Measurements from ENCODE around the gene GDAP2. TPM values are rescaled to one million over a fixed set of nuclear protein-coding genes. Genes with fewer than 3 reads are reported as not detected.

The GDAP2 gene
- total and polyA plus RNA-seq, 7 donors = 5.5 to 33.8 (median 19.6) TPM

- Histone ChIP-seq H3K27ac (no peak overlapping the region), H3K9me3 (peaks cover 0 to 3% (median 0%) of the 10 kb centered on the region in 4 donors), H3K4me3 (no peak overlapping the region), H3K27me3 (no peaks in the 10 kb centered on the region), H3K4me1 (no peaks in the 10 kb centered on the region), H3K36me3 (peaks cover 0 to 3% (median 0%) of the 10 kb centered on the region in 4 donors)
- 97 to 100% methylated on average over 1 of the region's 1 CpG for WGBS, 2 donors
- no peak for DNase-seq
- no peak for TF ChIP-seq EP300 (IDR thresholded peaks at IDR 0.05)
- TF ChIP-seq POLR2A (IDR thresholded peaks at IDR 0.05) = no peak
- TF ChIP-seq POLR2AphosphoS5 (IDR thresholded peaks at IDR 0.05) = no peak
- TF ChIP-seq CTCF (IDR thresholded peaks at IDR 0.05) = no peak
- intact Hi-C loops (cut with DNase I) = no loop called here
Observed at GRCh38 chr1:117843791-117844190, 85.6 kb downstream of the GDAP2 start.

GRCh38 chr1:117842408-117843170, 86.8 kb downstream of the GDAP2 start:
- WGBS, 2 donors = 81 to 83% methylated on average over 3 of the region's 3 CpGs
- Histone ChIP-seq H3K4me3 (no peak overlapping the region), H3K4me1 (no peaks in the 10 kb centered on the region), H3K27ac (no peak overlapping the region), H3K27me3 (no peaks in the 10 kb centered on the region), H3K36me3 (peaks cover 0 to 3% (median 0%) of the 10 kb centered on the region in 4 donors), H3K9me3 (peaks cover 0 to 3% (median 0%) of the 10 kb centered on the region in 4 donors)
- intact Hi-C loops (cut with DNase I) = no loop called here
- TF ChIP-seq POLR2A (IDR thresholded peaks at IDR 0.05) (no peak), POLR2AphosphoS5 (IDR thresholded peaks at IDR 0.05) (no peak), EP300 (IDR thresholded peaks at IDR 0.05) (no peak), CTCF (IDR thresholded peaks at IDR 0.05) (no peak)
- DNase-seq = no peak

GRCh38 chr1:117841117-117841650, 88.2 kb downstream of the GDAP2 start:
- no peak overlapping the region for H3K4me3 ChIP-seq
- H3K27ac ChIP-seq = no peak overlapping the region
- no peak for DNase-seq
- H3K27me3 ChIP-seq = no peaks in the 10 kb centered on the region
- 93% methylated on average over 3 of the region's 3 CpGs for whole genome bisulfite sequencing, 2 donors
- peaks cover 0 to 3% (median 0%) of the 10 kb centered on the region in 4 donors for H3K9me3 ChIP-seq
- no peaks in the 10 kb centered on the region for H3K4me1 ChIP-seq
- intact Hi-C loops (cut with DNase I) = no loop called here
- TF ChIP-seq POLR2AphosphoS5 (IDR thresholded peaks at IDR 0.05) (no peak), POLR2A (IDR thresholded peaks at IDR 0.05) (no peak), CTCF (IDR thresholded peaks at IDR 0.05) (no peak), EP300 (IDR thresholded peaks at IDR 0.05) (no peak)
- peaks cover 0 to 3% (median 0%) of the 10 kb centered on the region in 4 donors for H3K36me3 ChIP-seq

- Histone ChIP-seq H3K4me3 (no peak overlapping the region), H3K27me3 (no peaks in the 10 kb centered on the region), H3K36me3 (peaks cover 0 to 3% (median 0%) of the 10 kb centered on the region in 4 donors), H3K27ac (no peak overlapping the region), H3K9me3 (no peaks in the 10 kb centered on the region), H3K4me1 (no peaks in the 10 kb centered on the region)
- 96% methylated on average over 3 of the region's 3 CpGs for WGBS, 2 donors
- intact Hi-C loops (cut with DNase I) = no loop called here
- no peak for DNase-seq
- TF ChIP-seq POLR2A (IDR thresholded peaks at IDR 0.05) (no peak), POLR2AphosphoS5 (IDR thresholded peaks at IDR 0.05) (no peak), EP300 (IDR thresholded peaks at IDR 0.05) (no peak), CTCF (IDR thresholded peaks at IDR 0.05) (no peak)
Observed at GRCh38 chr1:117838911-117839310, 90.5 kb downstream of the GDAP2 start.

Data from sigmoid colon (tissue), 7 donors.